ENCODE data around the gene GYPC.
"Not testable (repeated sequence)": the region's sequence is repeated elsewhere in the genome, so short reads cannot be mapped to it uniquely, and the experiment has no call there.

Gene GYPC

DNA sequence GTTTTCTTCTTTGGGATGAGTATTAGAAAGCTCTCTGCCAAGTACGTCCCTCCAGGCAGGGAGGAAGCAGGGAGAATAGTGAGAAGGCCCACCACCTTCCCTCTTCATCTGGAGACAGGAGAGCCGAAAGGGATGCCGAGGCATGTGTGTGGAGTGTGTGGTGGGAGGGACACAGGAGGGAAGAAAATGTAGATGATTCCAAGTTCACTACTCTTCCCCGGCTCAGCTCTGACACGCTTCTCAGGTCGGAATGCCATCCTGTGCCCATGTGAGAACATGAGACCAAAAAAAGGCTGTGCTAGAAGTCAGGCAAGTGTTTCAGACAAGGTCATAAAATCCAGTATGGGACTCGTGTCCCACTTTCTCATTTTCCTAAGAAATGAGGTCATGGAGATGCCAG, 47.4 kb downstream of the GYPC start:
- DNase-seq, result no peak

DNA sequence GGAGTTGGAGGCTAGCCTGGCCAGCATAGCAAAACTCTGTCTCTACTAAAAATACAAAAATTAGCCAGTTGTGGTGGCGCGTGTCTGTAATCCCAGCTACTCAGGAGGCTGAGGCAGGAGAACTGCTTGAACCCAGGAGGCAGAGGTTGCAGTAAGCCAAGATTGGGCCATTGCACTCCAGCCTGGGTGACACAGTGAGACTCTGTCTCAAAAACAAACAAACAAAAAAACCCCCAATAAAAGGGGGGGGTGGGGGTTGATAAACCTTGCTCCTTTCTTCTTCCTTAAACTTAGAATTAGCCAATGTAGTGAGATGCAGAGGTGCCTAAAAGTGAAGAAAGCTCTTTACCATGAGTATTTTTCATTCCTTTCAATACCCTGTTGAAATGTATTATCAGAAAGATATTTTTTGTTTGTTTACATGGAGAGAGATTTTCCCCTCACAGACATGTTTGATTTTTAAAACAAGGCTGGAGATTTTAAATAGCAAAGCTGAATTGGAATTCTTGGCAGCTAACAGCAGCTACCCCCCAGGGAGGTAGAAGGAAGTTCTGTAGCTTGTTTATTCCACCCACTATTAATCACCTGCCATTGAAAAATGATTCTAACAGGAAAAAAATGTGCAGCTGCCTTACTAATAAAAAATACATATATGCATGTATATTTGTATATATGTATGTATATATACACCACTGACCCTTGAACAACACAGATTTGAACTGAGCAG, 48.6 kb downstream of the GYPC start:
- no peak for DNase-seq

DNA sequence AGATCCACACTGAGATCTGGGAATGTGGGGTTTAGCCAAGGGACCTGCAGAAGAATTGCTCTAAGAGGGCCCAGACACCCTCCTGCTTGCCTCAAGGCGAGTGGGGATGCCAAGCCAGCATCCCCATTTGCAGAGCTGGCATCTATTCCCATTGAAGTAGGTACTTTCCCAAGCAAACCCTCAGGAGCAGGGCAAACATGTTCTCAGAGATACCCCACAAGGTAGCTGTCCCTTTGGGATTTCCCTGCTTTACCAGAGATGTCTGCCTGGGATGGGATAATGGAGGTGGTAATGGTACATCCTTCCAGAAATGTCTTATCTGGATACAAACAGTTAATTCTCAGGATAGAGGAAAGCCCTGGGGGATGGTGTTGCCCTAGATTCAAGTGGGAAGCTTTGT, 51.2 kb downstream of the GYPC start:
- DNase-seq, result no peak

DNA sequence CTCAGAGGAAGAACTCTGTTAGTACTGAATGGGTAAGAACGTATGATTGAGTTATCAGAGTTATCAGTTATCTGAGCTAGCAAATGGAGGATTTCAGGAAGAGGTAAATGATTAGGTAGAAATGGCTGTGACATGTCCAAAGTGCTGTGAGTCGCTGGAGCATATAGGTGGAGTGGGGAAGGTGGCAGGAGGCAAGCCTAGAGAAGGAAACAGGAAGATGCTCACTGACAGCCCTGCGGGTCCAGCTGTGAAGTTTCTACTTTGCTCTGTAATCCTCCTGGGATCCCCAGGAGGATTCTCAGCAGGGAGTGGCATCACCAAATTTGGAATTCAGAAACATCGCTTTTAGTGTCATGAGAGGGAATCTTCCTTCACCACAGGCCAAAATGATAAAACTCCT, 52.0 kb downstream of the GYPC start:
- no peak for DNase-seq

DNA sequence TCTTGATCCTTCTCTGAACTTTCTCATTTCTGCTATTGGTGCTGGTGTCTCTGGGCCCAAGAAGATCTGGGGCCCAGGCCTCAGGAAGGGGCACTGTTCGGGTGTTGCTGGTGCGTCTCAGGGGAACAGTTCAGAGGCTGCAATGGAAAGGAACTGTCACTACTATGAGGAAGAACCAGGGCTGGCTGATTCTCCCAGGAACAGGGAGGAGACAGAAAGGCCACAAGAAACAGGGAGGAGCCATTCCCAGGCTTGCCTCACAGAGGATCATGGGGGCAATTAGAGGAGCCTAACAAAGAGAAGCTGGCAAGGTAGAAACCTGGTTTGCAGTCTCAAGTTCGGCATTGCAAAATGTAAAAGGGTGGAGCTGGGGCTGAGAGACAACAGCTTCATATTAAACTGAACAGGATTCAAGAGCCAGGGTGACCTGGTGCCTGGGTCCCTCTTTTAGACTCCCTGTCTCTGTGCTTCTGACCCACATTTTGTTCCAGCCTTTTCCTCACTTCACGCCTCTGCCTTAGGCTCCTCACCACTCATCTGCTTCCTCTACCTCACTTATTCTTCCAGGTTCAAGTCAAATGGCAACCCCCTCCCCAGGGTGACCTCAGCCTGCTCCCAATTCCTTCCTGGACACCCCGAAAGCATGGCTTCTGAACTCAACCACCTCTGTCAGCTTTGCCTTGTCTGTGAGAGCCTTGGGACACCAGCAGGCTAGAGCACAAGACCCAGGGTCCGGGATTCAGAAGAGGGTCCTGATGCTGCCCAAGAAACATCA, 58.4 kb downstream of the GYPC start:
- DNase-seq, result no peak

DNA sequence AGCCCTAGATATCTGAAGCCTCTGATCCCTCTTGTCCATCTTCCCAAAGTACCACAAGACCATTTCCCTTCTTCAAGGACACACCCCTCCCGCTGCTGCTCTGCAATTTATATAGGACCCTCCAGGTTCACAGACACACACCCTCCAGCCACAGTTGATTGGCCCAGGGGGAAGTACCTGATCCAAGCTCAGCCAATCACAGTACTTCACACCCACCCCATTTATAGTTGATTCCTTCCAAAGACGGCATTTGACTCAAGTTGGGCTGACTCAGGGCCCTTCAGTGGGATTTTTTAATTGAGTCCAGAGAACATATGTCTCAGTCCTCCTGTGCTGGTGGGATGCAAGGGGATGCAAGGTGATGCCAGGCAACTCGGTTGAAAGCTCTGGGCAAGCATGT, 59.2 kb downstream of the GYPC start:
- no peak for DNase-seq

DNA sequence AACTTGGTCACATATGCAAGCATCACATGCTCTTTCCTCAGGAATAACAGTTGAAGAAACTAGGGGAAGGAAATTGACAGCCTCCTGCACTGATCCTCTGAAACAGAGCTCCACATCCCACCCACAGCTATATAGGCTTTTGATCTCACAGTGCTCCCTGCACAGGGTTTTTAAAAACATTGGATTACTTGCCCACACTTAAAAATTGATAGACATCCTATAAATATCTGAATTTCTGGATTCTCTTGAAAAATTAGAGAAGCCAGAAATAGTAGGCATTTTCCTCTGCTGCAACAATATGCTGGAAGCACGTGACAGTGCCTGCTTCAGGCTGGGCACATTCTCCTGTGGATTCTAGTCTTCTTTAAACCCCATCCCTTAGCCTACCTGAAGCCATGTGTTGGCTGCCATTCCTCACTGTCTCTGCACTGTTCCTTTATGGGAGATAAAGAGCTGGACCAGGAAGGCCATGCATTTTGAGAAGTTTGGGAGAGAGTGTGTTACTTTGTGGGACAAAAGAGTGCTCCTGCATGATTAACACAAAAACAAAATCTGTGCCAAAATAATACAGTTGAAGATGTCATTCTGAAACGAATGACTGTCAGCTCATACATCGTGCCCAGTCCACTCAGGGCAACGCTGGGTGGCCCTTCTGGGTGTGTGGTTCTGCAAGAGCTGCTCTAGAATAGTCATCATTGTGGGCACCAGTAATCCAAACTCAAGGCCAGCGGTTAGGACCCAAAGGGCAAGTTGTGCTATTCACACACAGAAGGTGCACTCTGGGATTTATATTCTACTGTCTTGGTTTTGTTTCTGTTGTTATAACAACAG, 59.8 kb downstream of the GYPC start:
- DNase-seq, result no peak

DNA sequence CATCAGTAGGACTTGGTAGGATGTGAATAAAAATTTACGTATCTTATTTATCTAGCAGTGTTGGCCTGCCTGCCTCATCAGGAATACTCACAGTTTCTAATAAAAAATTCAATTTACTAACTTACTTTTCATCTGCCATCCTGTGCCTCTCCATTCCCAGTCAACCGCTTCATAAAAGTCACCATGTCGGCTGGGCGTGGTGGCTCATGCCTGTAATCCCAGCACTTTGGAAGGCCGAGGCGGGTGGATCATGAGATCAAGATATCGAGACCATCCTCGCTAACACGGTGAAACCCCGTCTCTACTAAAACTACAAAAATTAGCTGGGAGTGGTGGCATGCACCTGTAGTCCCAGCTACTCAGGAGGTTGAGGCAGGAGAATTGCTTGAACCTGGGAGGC, 61.3 kb downstream of the GYPC start:
- not testable (repeated sequence) for DNase-seq

DNA sequence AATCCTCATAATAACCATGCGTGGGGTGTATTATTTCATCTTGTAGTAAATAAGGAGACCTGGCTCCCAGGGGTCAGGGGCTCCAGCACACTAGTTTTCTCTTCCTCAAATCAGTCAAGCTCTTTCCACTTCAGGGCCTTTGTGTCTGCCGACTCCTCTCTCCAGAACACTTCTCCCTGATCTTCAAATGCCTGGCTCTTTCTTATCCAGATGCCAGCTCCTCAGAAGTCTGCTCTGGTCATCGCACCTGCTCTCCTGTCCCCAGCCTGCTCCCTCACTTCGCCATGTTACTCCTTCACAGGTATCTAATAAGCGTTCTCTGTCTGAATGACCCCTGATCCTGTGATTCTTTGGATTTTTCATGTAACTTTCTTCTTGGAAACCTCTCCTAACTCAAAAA, 62.0 kb downstream of the GYPC start:
- DNase-seq, result no peak

DNA sequence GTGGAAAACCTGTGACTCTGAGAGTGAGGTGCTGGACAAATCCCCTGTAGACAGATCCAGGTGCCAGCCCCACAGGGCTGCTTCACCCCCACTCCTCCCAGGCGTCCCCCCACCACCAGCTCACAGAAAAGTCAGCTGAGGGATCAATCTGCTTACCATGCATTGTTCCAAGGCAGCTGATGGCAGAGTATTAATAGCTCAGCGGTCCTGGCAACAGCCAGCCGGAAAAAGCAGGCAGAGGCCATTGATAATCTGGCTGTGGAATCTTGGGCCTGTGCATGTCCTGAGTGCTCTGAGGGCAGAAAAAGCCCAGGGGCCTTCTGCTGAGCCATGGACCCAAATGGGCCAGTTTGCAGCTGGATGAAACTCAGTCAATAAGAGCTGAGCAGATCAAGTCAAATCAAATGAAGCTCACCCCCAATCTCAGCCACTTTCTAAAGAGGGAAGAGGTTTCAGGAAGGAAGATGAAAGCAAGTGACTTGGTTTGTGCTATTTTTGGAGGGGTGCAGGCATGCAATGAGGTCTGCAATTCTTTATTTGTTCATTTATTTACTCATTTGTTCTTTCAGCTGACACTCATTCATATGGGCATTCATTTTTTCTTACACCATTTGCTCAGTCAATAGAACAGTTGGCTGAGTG, 63.4 kb downstream of the GYPC start:
- DNase-seq, result no peak

DNA sequence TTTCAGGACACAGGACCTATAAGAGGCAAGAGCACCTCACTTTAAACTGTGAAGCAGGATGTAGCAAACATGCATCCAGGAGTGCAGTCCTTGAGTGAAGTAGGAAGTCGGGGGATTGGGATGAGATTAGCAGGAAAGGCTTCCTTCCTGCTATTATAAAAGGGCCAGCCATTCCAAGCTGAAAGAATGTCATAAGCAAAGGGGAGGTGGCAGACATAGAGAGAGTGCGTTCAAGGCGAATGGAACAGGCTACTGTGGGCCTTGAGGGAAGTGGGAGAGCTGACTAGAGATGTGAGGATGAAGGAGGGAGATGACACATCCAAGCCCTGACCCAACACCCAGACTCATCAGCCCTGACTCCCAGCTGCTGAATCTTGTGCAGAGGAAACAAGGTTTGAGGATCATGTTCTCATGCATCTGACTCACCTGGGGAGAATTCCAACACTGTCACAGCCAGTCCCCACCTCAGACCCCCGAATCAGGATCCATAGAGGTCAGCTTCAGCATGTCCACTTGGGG, 63.9 kb downstream of the GYPC start:
- DNase-seq, result no peak

DNA sequence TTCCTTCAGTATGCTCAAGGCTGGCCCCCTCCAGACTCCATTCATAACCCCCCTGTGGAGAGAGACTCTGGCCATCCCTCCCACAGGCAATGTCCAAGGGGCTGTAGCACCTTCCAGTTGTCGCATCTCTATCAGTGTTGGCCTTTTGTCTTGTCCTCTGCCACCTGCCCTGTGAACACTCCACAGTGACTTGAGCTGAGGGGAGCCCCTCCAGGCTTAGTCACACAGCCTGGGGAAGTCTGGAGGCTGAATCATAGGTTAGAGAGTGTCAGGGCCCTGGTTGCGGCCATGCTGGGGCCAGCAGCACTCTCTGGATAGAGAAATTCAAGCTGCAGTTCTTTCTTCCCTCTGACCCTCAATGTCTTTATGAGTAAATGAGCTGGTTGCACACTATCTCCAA, 64.7 kb downstream of the GYPC start:
- DNase-seq, result no peak

DNA sequence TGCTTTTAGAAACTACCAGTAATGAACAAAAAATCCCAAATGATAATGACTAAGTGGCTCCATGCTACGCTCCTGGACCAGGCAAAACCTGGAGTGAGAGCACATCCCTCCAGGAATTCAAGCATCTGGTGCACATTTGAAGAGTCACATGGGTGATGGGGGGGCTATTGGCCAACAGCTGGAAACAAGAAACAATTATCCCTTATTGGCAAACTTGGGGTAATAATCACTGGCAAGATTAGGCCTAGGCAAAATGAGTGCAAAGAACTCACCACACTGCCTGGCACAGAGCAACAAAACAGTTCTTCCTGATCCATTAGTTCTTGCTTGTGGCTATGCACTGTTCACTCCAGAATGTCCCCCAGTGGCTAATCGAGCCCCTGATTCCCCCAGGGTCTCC, 66.1 kb downstream of the GYPC start:
- no peak for DNase-seq

DNA sequence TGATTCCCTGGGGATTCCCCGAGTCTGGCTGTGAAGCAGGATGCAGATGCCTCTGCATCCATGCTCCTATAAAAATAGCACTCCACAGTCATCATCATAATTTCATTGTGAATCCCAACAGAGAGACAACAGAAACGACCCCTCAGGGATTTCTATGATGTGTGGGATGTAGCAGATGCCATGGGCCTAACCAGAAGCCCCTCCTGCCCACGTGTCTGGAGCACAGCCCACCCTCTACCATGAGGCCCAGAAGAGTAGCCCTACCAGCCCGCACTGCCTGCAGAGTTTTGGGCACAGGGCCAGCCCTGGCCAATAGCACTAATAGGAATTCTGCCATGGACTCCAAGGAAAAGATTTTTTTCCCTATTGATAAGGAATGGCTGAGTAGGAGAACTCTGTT, 66.6 kb downstream of the GYPC start:
- no peak for DNase-seq

DNA sequence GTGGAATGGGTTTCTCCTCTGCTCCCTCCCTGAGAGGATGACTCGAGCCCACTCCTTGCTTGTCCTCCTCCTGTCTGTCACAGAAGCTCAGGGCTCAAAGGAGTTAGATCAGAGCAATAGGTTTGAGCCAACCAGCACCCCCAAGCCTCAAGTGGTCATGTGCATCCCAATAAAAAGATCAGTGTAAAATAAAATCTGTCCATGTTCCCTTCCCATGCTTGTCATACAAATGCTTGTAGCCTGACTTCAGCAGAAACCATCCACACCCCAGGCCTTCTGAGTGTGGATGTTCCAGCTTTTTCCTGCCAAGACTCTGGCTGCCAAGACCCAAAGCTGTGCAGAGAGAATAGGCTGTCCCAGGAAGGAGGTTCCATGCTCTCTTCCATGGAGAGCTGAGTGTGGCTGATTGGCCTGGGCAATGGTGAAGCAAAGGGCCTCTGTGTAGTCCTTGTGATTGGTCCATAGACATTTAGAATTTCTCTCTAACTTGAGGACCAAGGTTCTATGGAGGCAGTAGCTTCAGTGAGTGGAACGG, 67.4 kb downstream of the GYPC start:
- no peak for DNase-seq

DNA sequence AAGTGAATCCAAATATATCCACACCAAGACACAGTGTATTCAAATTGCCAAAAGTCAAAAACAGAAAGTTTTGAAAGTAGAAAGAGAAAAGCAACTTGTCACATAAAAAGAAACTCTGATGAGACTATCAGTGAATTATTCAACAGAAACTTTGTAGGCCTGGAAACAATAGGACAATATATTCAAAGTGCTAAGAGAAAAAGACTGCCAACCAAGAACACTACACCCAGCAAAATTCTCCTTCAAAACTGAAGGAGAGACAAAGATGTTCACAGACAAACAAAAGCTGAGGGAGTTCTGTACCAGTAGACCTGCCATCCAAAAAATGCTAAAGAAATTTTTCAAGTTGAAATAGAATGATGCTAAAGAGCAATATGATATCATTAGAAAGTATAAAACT, 69.6 kb downstream of the GYPC start:
- DNase-seq, result no peak

DNA sequence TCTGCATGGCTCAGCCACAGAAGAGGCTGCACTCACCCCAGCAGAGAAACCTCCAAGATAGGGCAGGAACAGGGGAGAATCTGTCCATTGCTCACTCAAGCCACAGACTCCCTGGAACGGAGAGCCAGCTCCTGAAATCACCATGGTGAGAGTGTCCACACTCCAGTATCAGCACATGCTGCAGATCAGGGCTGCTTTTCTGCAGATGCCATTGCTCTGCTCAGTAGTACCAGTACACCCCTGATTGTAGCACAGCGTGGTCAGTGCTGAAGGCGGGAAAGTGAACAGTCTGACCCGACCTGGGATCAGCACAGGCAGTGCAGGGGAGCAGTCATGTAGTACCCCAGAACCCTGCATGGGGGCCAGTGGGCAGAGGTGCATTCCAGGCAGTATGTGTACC, 73.9 kb downstream of the GYPC start:
- no peak for DNase-seq

DNA sequence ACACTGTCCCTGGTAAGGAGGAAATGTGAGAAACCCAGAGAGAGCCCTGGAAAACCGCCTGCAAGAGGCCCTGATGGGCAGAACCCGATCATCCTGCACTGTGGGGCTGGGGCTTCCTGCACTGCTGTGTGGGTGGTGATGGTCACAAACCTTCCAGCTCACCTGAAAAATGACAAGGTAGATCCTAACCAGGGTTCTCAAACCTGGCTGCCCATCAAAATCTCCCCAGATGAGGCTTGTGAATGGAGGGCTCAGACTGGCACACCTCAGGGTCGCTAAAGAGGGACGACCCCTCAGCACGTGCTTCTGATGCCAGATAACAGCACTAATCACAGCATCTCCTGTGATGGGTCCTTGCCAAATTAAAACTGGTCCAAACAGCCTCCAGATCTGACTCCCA, 74.7 kb downstream of the GYPC start:
- DNase-seq, result no peak

DNA sequence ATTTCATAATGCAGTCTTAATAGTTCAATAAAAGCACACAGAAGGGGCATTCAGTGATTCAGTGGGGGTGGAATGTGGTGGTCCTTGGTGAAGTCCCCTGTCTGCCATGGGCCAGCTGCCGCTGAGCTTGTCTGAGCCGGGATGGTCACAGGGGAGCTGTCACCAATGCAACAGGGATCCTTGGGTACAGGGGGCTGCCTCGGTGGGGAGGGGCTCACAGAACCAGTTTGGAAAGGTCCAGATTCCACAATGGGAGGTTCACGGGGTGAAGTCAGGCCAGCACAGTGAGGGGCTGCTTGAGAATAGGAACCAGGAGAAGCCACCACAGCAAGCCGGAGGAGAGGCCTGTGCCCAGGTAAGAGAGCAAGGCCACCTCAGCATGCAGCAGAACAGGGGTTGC, 75.4 kb downstream of the GYPC start:
- DNase-seq, result no peak

DNA sequence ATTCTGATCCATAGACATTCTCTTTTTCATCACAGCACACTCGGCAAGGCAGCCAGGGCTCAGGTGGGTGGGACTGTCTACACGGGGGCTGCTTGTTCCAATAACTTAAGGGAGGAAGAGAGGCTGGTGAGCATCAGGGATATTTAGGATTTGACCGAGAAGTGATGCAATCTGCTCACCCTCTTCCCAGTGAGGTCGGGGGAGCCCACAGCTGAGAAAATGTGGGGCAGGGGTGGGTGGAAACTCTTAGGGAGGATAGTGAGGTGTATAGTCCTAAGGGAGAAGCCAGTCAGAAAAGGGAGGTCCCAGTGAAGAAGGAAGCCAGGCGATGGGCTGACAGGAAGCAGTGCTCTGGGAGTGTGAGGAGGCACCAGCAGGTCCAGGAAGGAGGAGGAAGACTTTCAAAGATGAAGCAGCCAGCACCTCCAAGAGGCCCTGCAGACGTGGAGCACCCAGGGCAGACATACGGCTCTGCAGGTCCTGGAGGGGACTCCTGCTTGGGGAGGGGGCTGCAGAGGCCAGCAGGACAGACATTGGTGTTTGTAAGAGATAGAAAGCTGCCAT, 76.8 kb downstream of the GYPC start:
- DNase-seq, result no peak

DNA sequence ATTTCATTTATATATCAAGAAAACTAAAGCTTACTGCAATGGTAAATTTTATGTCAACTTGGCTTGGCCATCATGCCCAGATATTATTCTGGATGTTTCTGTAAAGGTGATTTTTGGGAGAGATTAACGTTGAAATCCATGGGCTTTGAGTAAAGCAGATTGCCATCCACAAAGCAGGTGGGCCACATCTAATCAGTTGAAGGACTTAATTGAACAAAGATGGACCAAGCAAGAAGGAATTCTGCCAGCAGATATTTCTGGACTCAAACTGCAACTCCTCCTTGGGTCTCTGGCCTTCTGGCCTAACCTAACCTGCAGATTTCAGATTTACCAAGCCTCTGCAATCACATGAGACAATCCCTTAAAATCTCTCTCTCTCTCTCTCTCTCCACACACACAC, 77.8 kb downstream of the GYPC start:
- DNase-seq, result no peak

DNA sequence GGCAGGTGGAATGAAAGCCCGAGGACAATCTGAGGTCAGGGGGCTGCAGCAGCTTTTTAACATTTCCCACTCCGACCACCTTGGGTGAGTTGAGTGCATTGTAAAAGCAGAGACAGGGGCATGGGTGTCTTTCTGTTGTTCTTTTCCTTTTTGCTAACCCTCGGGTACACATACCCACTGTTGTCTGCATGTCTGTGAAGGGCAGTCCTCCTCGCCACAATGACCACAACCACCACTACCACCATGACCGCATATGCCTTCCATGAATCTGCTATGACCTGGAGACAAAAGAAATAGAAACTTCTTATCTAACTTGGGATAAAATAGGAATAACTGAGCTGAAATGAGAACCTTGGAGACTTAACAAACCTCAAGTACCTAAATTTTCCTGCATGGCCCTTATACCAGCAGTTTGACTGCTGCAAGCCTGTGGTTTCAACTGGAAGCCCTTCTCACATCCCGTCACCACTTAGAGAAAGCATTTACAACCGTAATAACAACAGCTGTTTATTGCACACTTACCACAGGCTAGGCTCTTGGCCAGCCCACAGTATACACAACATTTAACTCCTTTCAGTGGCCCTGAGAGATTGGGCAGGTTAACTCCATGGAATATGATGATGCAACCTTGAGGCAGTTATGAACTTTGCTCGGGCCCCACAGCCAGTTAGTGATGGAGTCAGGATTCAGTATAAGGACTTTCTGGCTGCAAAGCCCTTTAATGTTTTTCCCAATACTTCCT, 80.3 kb downstream of the GYPC start:
- DNase-seq, result no peak
